C4-2B (cell line): ENCODE data around the gene ARRDC1.

Experiments used
- ZFX ChIP-seq: fragments of 450-650 bp; IDR thresholded peaks from 2 replicates; pipeline ENCODE4 v1.6.1; 2017
- TF ChIP-seq, protein P1 (sequence below): fragments of 450-650 bp; conservative IDR thresholded peaks from 2 replicates; pipeline ENCODE4 v1.5.1; 2017; ENCODE audit warnings: mild to moderate bottlenecking

DNA sequence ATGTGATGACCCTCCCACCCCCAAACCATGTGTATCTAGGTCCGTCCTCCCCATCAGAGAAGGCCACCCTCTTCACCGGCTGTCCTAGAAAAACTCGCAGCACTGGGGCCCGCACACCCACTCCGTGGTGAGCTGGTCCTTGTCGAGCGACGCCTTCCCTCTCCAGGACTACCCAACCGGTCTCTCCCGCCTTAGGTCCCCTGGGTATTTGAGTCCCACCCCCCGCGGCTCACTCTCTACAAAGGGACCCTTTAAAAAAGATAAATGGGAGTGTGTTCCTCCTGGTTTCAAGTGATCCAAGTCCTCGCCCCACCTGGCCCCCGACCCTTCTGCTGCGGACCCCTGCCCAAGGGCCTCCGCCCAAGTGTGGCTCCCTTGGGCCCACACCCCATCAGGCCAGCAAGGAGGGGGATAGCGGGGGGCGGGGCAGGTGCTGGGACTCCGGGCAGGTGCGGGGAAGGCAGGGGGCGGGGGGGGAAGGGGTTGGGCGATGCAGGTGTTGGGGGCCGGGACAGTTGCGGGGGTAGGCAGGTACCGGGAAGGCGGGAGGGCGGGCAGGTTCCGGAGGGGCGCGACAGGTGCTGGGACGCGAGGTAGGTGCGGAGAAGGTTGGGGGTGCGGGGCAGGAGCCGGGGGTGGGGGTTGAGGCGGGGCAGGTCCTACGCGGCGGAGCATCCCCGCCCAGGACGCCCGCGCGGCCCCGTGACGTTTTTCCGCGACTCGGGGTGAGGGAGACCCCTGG is 970 bp upstream of the ARRDC1 start:
- TF ChIP-seq, protein P1, sequence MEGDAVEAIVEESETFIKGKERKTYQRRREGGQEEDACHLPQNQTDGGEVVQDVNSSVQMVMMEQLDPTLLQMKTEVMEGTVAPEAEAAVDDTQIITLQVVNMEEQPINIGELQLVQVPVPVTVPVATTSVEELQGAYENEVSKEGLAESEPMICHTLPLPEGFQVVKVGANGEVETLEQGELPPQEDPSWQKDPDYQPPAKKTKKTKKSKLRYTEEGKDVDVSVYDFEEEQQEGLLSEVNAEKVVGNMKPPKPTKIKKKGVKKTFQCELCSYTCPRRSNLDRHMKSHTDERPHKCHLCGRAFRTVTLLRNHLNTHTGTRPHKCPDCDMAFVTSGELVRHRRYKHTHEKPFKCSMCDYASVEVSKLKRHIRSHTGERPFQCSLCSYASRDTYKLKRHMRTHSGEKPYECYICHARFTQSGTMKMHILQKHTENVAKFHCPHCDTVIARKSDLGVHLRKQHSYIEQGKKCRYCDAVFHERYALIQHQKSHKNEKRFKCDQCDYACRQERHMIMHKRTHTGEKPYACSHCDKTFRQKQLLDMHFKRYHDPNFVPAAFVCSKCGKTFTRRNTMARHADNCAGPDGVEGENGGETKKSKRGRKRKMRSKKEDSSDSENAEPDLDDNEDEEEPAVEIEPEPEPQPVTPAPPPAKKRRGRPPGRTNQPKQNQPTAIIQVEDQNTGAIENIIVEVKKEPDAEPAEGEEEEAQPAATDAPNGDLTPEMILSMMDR, result no peak
- TF ChIP-seq ZFX, result no peak
